ENCODE measurements around the gene SORL1. TPM values are rescaled to one million over a fixed set of nuclear protein-coding genes. Genes with fewer than 3 reads are reported as not detected.
A peak's percentile ranks its signal among the peaks of the same experiment; 100 is the strongest.

SORL1 gene
- total and polyA plus RNA-seq, 2 of the 8 experiments (the other 6 are each of a cell fraction or from before 2014, with no cell fraction given), result 38.1 to 65.5 TPM

DNA sequence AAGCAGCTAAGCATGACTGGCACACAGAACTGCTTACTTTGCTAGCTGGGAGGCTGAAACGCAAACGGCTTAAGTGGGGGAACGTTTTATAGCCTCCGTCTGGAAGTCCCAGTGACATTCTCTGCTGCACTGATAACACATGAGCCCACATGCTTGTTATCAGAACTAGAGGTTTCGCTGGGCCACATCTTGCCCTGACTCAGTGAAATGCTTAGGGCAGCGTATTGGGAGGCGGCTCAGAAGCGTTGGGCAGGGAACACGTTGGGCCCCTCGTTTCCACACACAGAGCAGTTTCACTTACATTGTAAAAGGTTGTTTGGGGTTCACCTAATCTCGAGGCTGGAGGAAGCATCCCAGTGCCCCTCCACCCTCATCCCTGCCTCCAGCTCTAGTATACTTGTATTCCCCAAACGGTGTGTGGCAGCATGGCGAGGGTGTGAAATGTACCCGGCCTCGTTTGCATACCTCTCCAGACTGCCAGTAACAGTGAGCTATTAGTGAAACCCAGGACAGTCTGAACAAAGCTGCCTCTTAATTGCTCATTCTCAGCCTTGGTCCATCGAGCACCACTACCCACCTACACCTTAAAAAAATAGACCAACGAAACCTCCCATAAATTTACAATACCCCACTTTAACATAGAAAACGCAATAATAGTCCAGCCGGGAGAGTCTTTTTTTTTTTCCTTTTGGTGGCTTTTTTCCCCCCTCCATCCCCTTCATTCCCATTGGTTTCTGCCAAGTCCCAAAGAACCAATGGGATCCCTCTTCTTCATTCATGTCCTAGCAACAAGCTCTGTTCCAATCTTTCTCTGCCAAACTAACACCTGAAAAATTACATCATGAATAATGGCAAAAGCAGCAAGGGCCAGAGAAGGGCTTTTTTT, 219.4 kb downstream of the SORL1 start:
- H3K27me3 ChIP-seq (replicated peaks in 1 of 4; ENCODE audit: control insufficient read depth in 3 of 4, extremely low read depth in 1 of 4, insufficient read depth in 3 of 4, low read length in 3 of 4), result no peaks in the 10 kb centered on the region
- peaks cover 0 to 3% (median 0%) of the 10 kb centered on the region in 4 experiments; a peak in 1 of 7 replicates for H3K4me1 ChIP-seq (replicated peaks in 1 of 4; ENCODE audit: control insufficient read depth in 3 of 4, insufficient read depth in 4 of 4, low read length in 3 of 4)
- H2BK15ac ChIP-seq (ENCODE audit: low read length), result no peak overlapping the region
- no peaks in the 10 kb centered on the region for H3K23me2 ChIP-seq (ENCODE audit: low read depth, low read length)
- no peaks in the 10 kb centered on the region for H3K36me3 ChIP-seq (ENCODE audit: control insufficient read depth in 2 of 4, insufficient read depth in 4 of 4, low read length in 3 of 4)
- H2AFZ ChIP-seq (ENCODE audit: low read length), result peak overlapping the region; percentile 64; the same call in 1 of the 2 replicates
- no peak overlapping the region for H2BK20ac ChIP-seq (ENCODE audit: low read length)
- H3K14ac ChIP-seq (ENCODE audit: insufficient read length), result no peak overlapping the region
- no peak overlapping the region for H3K4ac ChIP-seq (replicated peaks; ENCODE audit: insufficient read length, low read depth, low read length)
- no peak overlapping the region for H3K27ac ChIP-seq (ENCODE audit: low read depth, low read length)
- FAIRE-seq (no peak), DNase-seq (ENCODE audit: low read depth in 1 of 2, low spot score in 2 of 2) (peak in 1 of 2 experiments; percentile 16)
- POLR2A ChIA-PET (ENCODE audit: partially characterized antibody), result no interaction called here
- no peak overlapping the region for H3K18ac ChIP-seq (ENCODE audit: extremely low read depth, low read length)
- no peak overlapping the region; the same call in 1 of the 2 replicates for H2AK5ac ChIP-seq (ENCODE audit: low read depth, low read length)
- 88 to 100% methylated on average over 1 to 19 of the region's 19 CpGs for WGBS, 2 experiments (ENCODE audit: extremely low coverage in 1 of 2, insufficient coverage in 1 of 2, insufficient read length in 1 of 2, insufficient replicate concordance in 2 of 2, low coverage in 1 of 2, low lambda C conversion rate in 2 of 2, missing lambda C conversion rate in 1 of 2)
- no peaks in the 10 kb centered on the region for H3K79me1 ChIP-seq (ENCODE audit: low read depth, low read length)
- CTCF ChIA-PET (ENCODE audit: partially characterized antibody), result no interaction called here
- H4K20me1 ChIP-seq (replicated peaks in 1 of 2; ENCODE audit: control insufficient read depth in 1 of 2, insufficient read depth in 2 of 2, low read length in 2 of 2), result no peaks in the 10 kb centered on the region
- H3K9me3 ChIP-seq (ENCODE audit: insufficient read depth in 2 of 2, low read depth in 1 of 2, low read length in 1 of 2), result no peaks in the 10 kb centered on the region
- no peak overlapping the region for H4K8ac ChIP-seq (ENCODE audit: extremely low read depth, insufficient read depth, low read length)
- H2BK5ac ChIP-seq (ENCODE audit: low read depth, low read length), result no peak overlapping the region
- no peak overlapping the region for H3K4me3 ChIP-seq (ENCODE audit: extremely low read depth in 1 of 4, insufficient read depth in 2 of 4, low read depth in 3 of 4, low read length in 4 of 4)
- TF ChIP-seq JUND (IDR thresholded peaks at IDR 0.05; ENCODE audit: low read length), result no peak
- peak; percentile 68 for TF ChIP-seq RFX5 (IDR thresholded peaks at IDR 0.05; ENCODE audit: borderline replicate concordance, low read depth, low read length)
- TF ChIP-seq, protein P1, sequence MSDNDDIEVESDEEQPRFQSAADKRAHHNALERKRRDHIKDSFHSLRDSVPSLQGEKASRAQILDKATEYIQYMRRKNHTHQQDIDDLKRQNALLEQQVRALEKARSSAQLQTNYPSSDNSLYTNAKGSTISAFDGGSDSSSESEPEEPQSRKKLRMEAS (IDR thresholded peaks at IDR 0.05), result 0 out of 2 replicates have a peak, but pooled peaks have one; percentile 29
- no peak for TF ChIP-seq TCF12 (IDR thresholded peaks at IDR 0.05; ENCODE audit: low read depth, low read length)
- no peak overlapping the region for H4K5ac ChIP-seq (ENCODE audit: insufficient read length, low read depth, low read length)
- H3K9ac ChIP-seq (replicated peaks in 1 of 4; ENCODE audit: extremely low read depth in 1 of 4, low read depth in 3 of 4, low read length in 3 of 4), result no peak overlapping the region
- no peak overlapping the region for H3K56ac ChIP-seq (replicated peaks; ENCODE audit: insufficient read length, low read depth, low read length)
- H4K91ac ChIP-seq (replicated peaks; ENCODE audit: insufficient read length, low read length), result no peak overlapping the region
- no peak overlapping the region for H2BK120ac ChIP-seq (replicated peaks; ENCODE audit: low read depth, low read length)
- no peaks in the 10 kb centered on the region for H3K79me2 ChIP-seq (ENCODE audit: control insufficient read depth in 1 of 2, insufficient read depth in 2 of 2, low read length in 2 of 2)
- H3K23ac ChIP-seq (ENCODE audit: insufficient read length), result no peak overlapping the region
- peak overlapping the region; percentile 76 for H2BK12ac ChIP-seq (ENCODE audit: low read depth, low read length)
- H3K4me2 ChIP-seq (ENCODE audit: insufficient read depth in 1 of 2, low read depth in 2 of 2, low read length in 2 of 2), result no peak overlapping the region

Data from H1 (cell line).